Measurements from ENCODE around the gene MYO7A.

DNA sequence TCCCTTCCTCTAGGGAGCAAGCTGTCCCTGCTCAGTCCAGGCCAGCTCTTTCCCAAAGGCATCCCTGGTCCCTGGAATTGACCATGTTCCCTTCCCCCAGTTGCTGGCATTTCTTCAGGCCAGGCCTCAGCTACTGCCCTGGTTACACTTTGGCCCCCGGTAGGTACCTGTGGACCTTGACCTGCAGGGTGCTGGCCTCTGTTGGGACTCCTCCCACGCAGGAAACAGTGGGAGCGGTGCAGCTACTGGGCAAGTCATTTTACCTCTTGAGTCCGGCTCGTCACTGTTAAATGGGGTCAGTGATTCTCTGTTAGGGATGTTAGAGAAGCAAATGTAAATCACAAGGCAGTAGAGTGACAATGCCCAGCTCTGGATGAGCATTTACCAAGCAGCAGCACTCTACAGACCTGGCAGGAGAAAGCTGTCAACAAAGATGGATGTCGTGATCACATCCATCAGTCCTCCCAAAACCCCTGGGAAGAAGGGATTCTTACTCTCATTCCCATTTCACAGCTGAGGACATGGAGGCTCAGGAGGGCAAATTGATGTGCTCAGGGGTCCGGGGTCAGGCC, 16.9 kb downstream of the MYO7A start:
- TF ChIP-seq POLR2AphosphoS5 (IDR thresholded peaks at IDR 0.05) (no peak), CTCF (IDR thresholded peaks at IDR 0.05) (no peak)
